SHP77 (cell line): ENCODE measurements around the gene SUPV3L1.
"Not testable (repeated sequence)": the region's sequence is repeated elsewhere in the genome, so short reads cannot be mapped to it uniquely, and the experiment has no call there.

Experiments
- DNase-seq, 2 experiments: peaks; one replicate each; lab custom pipeline; 2025; lab: John Stamatoyannopoulos, UW

SUPV3L1 gene

GRCh38 chr10:69230128-69230527 lies 50.1 kb downstream of the SUPV3L1 start:
- DNase-seq: no peak

DNA sequence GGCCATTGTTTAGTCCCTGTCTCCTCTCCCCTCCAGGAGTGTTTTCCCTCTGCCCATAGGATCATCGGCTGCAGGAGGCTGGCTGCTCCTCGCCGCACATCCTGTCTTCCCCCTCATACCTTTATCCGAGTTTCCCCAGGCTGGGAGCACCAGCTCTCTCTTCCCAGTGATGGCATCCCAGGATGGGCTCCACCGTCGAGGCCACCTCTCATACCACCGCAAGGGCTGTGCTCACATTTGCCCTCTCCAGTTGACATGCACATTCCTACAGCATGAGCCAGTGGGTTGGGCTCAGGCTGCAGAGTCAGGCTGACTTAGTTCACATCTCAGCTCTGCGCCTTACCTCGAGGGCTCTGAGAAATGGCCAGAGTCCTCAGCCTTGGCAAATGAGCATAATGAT lies 52.2 kb downstream of the SUPV3L1 start:
- DNase-seq: no peak

DNA sequence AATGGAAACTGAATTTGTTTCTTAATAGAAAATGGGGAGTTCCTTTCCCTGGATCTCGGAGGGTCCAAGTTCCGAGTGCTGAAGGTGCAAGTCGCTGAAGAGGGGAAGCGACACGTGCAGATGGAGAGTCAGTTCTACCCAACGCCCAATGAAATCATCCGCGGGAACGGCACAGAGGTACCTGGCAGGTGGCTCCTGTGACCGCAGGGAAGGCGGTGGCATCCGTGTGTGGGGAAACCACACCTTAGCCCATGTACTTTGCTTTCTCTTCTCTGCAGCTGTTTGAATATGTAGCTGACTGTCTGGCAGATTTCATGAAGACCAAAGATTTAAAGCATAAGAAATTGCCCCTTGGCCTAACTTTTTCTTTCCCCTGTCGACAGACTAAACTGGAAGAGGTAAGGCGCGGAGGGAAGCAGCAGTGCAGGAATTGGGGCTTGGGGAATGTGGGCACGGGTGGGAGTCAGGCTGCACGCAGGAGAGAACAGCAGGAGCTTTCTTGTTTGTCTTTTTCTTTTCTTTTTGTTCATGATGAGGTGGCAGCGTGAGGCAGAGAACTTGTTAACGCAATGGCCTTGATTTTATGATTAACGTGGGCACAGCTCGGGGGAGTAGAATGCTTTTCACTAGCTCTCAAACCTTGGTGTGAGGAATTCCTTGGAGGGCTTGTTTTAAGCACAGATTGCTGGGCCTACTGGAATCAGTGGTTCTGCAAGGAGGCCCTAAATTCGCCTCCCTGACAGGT lies 52.9 kb downstream of the SUPV3L1 start:
- DNase-seq: no peak

DNA sequence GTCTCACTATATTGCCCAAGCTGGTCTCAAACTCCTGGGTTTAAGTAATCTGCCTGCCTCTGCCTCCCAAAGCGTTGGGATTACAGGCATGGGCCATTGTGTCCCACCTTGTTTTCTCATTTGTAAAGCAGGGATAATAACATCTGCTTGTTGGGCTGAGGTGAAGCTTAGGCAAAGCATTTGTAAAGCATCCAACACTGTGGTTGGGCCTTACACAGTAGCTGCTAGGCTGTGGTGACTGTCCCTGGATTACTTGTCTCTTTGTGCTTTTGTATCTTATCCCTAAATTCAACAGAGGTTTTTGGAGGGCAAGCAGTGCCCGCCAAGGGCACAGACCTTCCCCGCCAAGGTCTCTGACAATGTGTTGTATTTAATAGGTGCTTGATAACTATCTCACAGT lies 54.4 kb downstream of the SUPV3L1 start:
- DNase-seq: no peak

- peak; percentile 2 to 22 for DNase-seq
Measured at GRCh38 chr10:69237528-69238159, 57.6 kb downstream of the SUPV3L1 start.

DNA sequence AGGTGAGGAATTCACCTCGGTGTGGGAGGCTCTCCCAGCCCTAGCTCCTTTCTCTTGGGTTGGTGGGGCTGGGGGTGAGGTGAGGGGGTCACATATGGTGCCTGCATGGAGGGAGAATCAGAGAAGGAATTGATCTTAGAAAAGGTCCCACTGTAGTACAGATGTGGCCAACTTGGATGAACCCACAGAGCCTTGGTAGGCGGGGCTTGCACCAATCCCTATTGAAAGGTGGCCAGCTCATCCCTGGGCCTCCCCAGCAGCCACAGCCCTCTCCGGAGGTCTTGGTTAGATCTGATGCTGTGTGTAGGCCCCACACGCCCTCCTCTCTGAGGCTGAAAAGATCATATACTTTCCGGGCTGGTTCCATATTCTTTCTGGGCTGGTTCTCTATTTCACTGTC lies 59.1 kb downstream of the SUPV3L1 start:
- DNase-seq: no peak

DNA sequence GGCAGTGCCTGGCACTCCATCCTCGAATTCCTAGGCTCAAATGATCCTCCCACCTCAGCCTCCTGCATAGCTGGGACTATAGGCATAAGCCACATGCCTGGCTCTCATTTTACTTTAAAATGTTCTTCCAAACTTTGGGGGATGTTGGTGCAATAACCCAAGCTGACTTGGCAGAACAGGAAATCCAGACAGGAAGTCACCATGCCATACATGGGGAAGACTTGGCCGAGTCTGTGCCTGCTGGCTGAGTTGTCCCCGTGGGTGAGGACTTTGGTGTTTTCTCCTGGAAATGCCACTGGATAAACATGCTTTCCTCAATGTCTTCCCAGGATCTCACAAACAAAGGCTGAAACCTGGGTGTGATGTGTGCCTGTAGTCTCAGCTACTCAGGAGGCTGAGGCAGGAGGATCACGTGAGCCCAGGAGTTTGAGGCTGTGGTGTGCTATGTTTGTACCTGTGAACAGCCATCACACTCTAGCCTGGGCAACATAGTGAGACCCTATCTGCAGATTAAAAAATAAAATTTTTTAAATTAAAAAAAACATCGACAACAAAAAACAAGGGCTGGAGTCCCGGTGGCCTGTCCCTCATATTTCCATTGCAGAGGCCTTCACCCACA lies 59.9 kb downstream of the SUPV3L1 start:
- no peak for DNase-seq

DNA sequence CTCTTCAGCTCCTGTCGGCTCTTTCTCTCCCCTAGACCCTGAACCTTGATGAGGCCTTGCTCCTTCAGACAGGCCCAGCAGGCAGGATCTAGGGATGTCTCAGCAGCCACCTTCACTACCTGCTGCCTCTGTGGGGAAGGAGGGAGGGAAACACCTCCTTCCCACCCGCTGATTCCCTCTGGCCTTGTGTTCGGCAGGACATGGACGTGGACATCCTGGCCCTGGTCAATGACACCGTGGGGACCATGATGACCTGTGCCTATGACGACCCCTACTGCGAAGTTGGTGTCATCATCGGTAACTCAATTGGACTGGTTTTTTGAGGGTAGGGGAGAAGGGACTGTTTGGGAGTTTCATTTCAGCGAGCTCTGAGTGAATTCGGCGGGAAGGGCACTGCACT lies 60.4 kb downstream of the SUPV3L1 start:
- no peak for DNase-seq

DNA sequence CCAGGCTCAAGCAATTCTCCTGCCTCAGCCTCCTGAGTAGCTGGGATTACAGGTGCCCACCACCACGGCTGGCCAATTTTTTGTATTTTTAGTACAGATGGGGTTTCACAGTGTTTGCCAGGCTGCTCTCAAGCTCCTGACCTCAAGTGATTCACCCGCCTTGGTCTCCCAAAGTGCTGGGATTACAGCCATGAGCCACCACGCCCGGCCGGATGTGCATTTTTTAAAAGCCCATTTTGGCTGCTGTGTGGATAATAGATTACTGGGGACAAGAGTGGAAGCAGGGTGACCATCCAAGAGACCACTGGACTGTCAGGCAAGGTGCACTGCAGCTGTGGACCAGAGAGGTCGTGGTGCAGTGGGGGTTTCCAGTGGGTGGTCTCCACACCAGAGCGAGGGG lies 61.5 kb downstream of the SUPV3L1 start:
- no peak for DNase-seq

DNA sequence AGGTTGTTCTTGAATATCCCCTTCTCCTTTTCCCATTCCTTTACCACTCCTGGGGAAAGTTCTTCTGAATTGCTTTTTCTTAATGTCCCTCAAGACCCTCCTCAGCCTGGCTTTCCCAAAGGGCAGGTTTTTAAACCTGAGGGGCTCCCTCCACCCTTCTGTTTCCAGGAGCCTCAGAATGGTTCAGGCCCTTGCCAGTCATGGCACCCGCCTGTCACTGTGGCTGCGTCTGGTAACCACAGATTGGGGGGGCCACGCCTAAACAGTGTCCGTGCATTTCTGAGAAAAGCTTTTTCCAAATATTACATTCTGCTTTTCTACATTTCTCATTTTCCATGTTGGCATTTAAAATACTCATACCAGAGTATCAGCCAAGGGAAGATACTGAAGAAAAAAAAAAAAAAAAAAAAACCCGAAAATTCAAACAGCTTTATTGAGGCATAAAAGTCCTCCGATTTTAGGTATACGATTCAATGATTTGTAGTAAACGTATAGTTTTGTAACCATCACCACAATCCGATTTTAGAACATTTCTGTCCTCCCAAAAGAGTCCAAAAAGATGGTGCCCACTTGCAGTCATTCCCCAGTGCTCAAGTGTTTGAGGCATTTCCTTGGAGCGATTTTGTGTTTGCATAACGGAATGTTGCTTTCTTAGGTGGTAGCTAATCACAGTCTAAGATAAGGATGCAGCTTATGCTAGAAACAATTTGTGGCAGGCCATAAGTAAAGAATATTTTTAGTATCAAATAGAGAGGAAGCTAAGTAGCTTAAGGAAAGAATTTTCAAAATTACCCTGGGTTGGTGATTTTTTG lies 62.2 kb downstream of the SUPV3L1 start:
- DNase-seq: no peak

DNA sequence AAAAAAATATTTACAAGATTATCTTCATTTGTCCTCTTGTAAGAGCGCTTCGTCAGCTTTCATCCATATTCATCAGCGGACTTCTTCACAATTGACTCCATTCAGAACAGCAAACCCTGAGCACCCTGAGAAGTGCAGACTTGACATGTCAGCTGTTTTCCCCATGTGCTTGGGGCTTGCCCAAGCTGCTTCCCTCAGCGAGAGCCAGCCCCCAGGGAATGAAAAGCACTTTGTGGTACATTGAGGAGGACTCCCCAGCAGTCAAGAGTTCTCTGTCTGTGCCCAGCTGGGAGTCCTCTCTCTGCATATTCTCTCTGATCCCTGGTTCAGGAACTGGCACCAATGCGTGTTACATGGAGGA lies 62.8 kb downstream of the SUPV3L1 start:
- no peak for DNase-seq

GRCh38 chr10:69243817-69244216 lies 63.8 kb downstream of the SUPV3L1 start:
- no peak for DNase-seq

- no peak for DNase-seq
Measured at GRCh38 chr10:69246036-69246435, 66.0 kb downstream of the SUPV3L1 start.

DNA sequence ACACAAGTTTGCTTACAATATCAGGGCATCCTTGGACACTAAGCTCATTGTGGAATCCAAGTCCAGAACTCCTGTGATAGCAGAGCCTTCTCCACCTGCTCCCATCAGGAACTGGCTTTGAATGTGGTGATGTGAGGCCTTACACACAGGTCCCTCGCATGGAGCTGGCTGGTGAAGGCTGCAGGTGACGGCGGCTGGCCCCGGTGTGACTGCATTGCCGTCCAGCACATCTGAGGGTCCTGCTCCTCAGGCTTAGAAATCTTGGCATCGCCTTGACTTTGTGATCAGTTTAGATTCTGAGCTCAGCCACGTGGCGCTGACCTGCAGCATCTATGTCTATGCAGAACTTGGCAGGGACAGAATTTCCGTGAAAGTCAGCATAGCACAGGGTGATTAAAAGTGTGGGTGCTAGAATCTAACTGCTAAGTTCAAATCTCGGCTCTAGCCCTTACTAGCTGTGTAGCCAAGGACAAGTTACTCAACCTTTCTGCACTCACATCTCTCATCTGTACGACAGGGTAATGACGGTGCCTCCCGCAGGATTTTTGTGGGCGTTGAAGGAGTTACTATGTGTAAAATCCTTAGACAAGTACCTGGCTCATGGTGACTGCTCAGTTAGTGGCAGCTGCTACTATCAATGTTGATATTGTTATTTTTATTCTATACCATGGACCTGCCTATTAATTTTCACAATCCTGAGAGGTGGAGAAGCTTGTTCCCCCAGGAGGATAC lies 66.7 kb downstream of the SUPV3L1 start:
- DNase-seq: no peak

DNA sequence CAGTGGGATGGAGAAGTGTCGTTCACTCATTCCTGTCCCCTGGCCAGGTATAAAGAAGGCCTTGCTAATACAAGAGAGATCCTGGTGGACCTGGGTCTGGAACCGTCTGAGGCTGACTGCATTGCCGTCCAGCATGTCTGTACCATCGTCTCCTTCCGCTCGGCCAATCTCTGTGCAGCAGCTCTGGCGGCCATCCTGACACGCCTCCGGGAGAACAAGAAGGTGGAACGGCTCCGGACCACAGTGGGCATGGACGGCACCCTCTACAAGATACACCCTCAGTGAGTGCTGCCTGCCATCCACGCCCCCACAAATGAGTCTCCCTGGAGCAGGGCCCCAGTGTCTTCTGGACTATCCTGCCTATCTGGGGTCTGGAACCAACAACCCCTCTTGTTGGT lies 67.3 kb downstream of the SUPV3L1 start:
- DNase-seq: no peak

GRCh38 chr10:69248117-69248730 lies 68.2 kb downstream of the SUPV3L1 start:
- no peak for DNase-seq

DNA sequence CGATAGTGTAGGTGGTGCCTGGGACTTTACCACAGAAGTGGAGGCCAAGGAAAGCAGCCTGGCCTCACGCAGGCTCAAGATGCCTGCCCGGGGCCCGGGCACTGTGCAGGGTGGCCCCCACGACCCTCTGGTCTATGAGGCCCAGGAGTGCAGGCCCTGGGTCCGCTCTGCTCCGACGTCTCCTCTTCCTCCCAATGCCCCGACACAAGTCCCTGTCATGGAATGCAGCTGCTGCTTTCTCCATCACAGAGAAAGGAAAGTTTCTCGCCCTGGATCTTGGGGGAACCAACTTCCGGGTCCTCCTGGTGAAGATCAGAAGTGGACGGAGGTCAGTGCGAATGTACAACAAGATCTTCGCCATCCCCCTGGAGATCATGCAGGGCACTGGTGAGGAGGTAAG lies 70.0 kb downstream of the SUPV3L1 start:
- DNase-seq: no peak

DNA sequence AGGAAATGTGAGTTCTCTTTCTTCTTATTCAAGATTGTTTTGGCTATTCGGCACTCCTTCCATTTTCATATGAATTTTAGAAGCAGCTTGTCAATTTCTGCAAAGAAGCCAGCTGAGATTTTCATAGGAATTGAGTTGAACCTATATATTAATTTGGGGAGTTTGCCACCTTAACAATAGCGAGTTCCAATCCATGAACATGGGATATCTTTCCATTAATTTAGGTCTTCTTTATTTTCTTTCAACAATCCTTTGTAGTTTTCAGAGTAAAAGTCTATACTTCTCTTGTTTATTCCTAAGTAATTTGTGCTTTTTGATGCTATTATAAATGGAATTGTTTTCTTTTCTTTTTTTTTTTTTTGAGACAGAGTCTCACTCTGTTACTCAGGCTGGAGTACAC lies 71.4 kb downstream of the SUPV3L1 start:
- DNase-seq: not testable (repeated sequence)

DNA sequence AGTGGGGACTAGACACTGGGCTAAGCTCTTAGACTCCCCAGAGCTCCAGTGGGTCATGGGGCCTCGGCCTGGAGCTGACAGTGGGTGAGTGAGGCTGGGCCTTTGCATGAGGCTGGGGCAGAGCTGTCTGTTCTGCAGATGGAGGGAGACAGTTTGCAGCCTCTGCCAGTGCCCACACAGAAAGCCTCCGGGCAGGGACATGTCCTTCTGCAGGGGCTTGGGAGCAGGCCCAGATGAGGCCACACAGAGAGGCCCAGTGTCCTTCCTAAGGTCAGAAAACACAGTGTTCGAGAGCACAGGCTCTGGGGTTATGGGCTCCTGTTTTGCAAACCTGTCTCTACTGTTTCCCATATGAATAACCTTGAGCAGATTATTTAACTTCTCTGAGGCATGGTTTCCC lies 73.1 kb downstream of the SUPV3L1 start:
- no peak for DNase-seq

GRCh38 chr10:69254877-69255276 lies 74.8 kb downstream of the SUPV3L1 start:
- DNase-seq: no peak
